ENCODE measurements around the gene STBD1.

Gene STBD1

DNA sequence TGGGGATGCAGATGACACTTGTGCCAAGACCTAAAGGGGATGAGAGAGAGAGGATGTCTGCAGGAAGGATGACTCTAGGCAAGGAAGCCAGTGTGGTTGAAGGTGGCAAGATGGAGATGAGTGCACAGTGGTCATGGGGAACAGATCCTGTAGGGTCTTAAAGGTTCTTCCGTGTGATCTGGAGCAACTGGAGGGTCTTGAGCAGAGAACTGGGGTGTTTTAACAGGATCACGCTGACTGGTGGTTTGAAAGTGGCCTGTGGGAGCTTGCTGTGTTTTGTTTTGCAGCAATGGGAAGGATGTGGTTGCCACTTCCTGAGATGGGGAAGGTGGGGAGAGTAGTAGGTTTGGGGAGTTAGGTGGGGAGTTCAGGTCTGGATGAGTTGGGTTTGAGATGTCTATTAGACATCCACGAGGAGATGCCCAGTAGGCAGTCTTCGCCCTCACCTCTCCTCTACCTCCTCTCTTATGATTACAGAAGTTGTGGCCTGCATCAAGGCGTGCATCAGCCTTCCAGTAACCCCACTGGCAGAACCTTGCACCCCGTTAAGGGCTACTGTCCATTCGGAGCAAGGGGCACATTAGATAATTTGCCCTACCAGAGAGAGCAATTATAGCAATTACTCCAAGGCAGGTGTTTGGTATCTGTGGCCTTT is 1.4 kb upstream of the STBD1 start:
- Histone ChIP-seq H3K9me3 (ENCODE audit: control insufficient read depth in 2 of 2, low read length in 2 of 2) (no peaks in the 10 kb centered on the region), H3K4me1 (ENCODE audit: control insufficient read depth, insufficient read depth, low read length) (peaks cover 20% of the 10 kb centered on the region), H3K27ac (ENCODE audit: low read length) (peak overlapping the region; percentile 77)

DNA sequence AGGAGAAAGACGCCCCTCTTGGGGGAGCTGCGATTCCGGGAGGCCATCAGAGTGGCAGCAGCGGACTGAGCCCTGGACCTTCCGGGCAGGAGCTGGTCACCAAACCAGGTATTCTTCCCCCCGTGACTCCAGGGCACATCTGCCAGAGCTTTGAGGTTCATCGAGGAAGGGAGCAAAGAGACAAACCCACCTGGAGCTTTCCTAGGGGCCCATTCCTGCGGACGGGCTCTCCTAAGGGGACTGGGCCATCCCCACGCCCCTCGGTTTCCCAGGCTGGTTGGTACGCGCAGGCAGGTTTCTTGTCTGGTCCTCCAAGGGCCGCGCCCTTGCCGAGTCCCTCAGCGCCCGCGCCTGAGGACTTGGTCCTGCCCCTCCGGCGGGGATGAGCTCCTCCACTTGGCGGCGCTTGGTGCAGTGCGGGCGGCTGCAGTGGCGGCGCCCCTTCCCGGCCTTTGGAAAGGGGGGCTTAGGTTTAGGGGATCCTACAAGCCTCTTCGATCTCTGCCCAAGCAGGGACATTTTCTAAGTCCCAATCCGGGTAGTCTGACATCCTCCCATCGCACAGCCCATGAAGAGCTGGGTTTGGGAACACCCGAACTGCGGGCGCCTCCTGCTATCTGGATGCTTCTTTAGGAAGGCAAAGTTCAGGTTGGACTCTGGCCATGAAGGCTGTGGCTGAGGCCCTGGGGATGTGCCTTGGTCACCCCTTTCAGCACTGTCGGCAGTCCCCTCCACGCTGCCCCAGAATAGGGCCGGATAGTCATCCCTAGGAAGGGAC is 538 bp downstream of the STBD1 start:
- Histone ChIP-seq H3K4me1 (ENCODE audit: control insufficient read depth, insufficient read depth, low read length) (peaks cover 23% of the 10 kb centered on the region), H3K4me3 (ENCODE audit: low read length in 2 of 2) (peak overlapping the region; percentile 84 to 91), H3K9me3 (ENCODE audit: control insufficient read depth in 2 of 2, low read length in 2 of 2) (no peaks in the 10 kb centered on the region), H3K27ac (ENCODE audit: low read length) (peak overlapping the region; percentile 77), H3K9ac (ENCODE audit: low read length in 2 of 2) (peak overlapping the region; percentile 83 to 84), H3K27me3 (ENCODE audit: control insufficient read depth in 1 of 2, insufficient read depth in 2 of 2, low read length in 2 of 2) (no peaks in the 10 kb centered on the region), H3K36me3 (ENCODE audit: control insufficient read depth in 2 of 2, insufficient read depth in 2 of 2, low read length in 2 of 2) (peaks cover 4 to 10% of the 10 kb centered on the region in 2 donors)

More for the DNA sequence above, 1.4 kb upstream of the STBD1 start:
- Histone ChIP-seq H3K36me3 (ENCODE audit: control insufficient read depth in 2 of 2, insufficient read depth in 2 of 2, low read length in 2 of 2) (peaks cover 4 to 10% of the 10 kb centered on the region in 2 donors), H3K9ac (ENCODE audit: low read length in 2 of 2) (peak overlapping the region; percentile 75 to 83), H3K4me3 (ENCODE audit: low read length in 2 of 2) (peak overlapping the region; percentile 84 to 91), H3K27me3 (ENCODE audit: control insufficient read depth in 1 of 2, insufficient read depth in 2 of 2, low read length in 2 of 2) (no peaks in the 10 kb centered on the region)

DNA sequence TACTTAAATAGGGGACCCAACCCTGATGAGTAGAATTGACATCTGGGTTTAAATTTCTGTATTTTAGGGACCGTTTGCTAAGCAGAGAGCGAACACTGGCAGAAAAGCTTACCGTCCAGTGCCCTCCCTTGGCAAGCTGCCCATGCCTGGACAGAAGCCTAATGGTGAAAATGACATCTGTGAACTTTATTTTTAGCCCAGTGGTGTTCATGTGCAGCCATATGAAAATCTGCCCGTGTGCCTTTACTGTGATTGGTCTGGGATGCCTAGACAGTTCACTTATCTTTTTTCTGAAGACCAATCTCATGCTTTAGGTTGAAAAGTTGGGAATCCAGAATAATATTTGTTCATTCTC is 1.1 kb downstream of the STBD1 start:
- peak overlapping the region; percentile 77 for H3K27ac ChIP-seq (ENCODE audit: low read length)
- H3K4me1 ChIP-seq (ENCODE audit: control insufficient read depth, insufficient read depth, low read length) = peaks cover 23% of the 10 kb centered on the region
- no peaks in the 10 kb centered on the region for H3K9me3 ChIP-seq (ENCODE audit: control insufficient read depth in 2 of 2, low read length in 2 of 2)
- no peaks in the 10 kb centered on the region for H3K27me3 ChIP-seq (ENCODE audit: control insufficient read depth in 1 of 2, insufficient read depth in 2 of 2, low read length in 2 of 2)
- H3K9ac ChIP-seq (ENCODE audit: low read length in 2 of 2) = peak overlapping the region; percentile 83 to 84
- H3K36me3 ChIP-seq (ENCODE audit: control insufficient read depth in 2 of 2, insufficient read depth in 2 of 2, low read length in 2 of 2) = peaks cover 4 to 10% of the 10 kb centered on the region in 2 donors
- H3K4me3 ChIP-seq (ENCODE audit: low read length in 2 of 2) = peak overlapping the region; percentile 84 to 91

DNA sequence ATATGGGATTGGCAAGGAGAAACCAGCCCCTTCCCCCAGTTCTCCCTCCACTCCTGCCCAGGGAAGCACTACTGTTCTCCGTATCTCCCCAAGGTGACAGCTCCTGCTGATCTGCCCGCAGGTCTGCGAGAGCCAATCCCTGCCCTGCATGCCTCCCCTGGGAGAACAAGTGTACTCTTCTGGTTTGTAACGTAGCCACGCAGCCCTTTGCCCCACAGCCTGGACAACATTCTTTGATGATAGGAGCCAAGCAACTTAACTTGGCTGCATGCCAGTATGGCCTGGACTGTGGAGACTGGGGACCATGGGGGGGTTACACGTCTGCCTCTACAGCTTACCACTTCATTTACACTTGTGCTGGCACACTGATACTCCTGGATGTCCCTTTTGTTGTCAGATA is 2.0 kb downstream of the STBD1 start:
- Histone ChIP-seq H3K27ac (ENCODE audit: low read length) (no peak overlapping the region), H3K9me3 (ENCODE audit: control insufficient read depth in 2 of 2, low read length in 2 of 2) (no peaks in the 10 kb centered on the region), H3K9ac (ENCODE audit: low read length in 2 of 2) (peak overlapping the region in 1 of 2 donors; percentile 13), H3K4me1 (ENCODE audit: control insufficient read depth, insufficient read depth, low read length) (peaks cover 23% of the 10 kb centered on the region), H3K36me3 (ENCODE audit: control insufficient read depth in 2 of 2, insufficient read depth in 2 of 2, low read length in 2 of 2) (peaks cover 4 to 10% of the 10 kb centered on the region in 2 donors), H3K4me3 (ENCODE audit: low read length in 2 of 2) (peak overlapping the region; percentile 18 to 91), H3K27me3 (ENCODE audit: control insufficient read depth in 1 of 2, insufficient read depth in 2 of 2, low read length in 2 of 2) (no peaks in the 10 kb centered on the region)

DNA sequence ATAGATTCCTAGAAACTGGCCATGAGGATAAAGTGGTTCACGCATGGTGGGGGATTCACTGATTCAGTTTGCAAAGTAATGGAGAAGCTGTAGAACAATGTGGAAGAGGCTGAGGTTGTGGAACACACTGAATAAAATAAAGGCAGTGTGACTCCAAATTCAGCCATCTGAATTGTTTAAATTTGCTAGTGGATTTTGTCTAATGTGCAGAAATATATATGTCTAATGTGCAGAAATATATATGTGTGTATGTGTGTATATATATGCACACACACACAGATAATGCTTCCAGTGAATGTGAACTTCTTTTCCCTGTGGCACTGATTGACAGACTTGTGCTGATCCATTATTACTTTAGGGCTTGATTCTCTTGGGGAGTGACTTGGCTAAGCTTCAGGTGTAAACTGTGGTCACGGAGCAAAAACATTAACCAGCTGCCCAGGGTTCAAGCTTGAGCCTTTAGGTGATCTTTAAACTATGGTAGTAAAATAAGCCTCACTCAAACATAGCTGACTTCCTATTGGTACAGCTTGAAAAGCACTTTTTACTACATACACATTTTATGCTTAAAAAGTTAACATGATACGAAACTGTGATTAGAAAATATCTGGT is 3.5 kb downstream of the STBD1 start:
- Histone ChIP-seq H3K4me1 (ENCODE audit: control insufficient read depth, insufficient read depth, low read length) (peaks cover 22% of the 10 kb centered on the region), H3K9me3 (ENCODE audit: control insufficient read depth in 2 of 2, low read length in 2 of 2) (no peaks in the 10 kb centered on the region), H3K27me3 (ENCODE audit: control insufficient read depth in 1 of 2, insufficient read depth in 2 of 2, low read length in 2 of 2) (no peaks in the 10 kb centered on the region), H3K27ac (ENCODE audit: low read length) (no peak overlapping the region), H3K4me3 (ENCODE audit: low read length in 2 of 2) (no peak overlapping the region), H3K36me3 (ENCODE audit: control insufficient read depth in 2 of 2, insufficient read depth in 2 of 2, low read length in 2 of 2) (peaks cover 4 to 10% of the 10 kb centered on the region in 2 donors), H3K9ac (ENCODE audit: low read length in 2 of 2) (no peak overlapping the region)

DNA sequence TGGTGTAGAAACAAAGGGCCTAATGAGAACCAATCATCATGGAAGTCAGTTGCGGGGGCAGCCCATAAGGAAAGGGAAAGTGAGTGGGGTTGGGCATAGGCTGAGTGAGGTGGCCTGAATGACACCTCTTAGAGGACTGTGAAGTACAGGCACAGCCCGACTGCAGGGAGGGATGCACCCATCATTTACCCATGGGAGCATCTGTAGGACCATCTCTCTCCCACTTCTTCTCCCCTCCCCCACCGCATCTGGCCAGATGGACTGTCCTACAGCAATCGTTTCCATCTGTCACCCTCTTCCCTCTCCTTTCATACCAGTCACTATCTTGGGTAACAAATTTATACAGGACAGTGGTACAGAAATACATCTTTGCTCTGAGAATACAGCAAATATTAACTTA is 4.2 kb downstream of the STBD1 start:
- H3K36me3 ChIP-seq (ENCODE audit: control insufficient read depth in 2 of 2, insufficient read depth in 2 of 2, low read length in 2 of 2) = peaks cover 4 to 10% of the 10 kb centered on the region in 2 donors
- no peak overlapping the region for H3K27ac ChIP-seq (ENCODE audit: low read length)
- H3K9me3 ChIP-seq (ENCODE audit: control insufficient read depth in 2 of 2, low read length in 2 of 2) = peaks cover 0 to 1% of the 10 kb centered on the region in 2 donors
- H3K27me3 ChIP-seq (ENCODE audit: control insufficient read depth in 1 of 2, insufficient read depth in 2 of 2, low read length in 2 of 2) = no peaks in the 10 kb centered on the region
- H3K4me1 ChIP-seq (ENCODE audit: control insufficient read depth, insufficient read depth, low read length) = peaks cover 15% of the 10 kb centered on the region
- no peak overlapping the region for H3K9ac ChIP-seq (ENCODE audit: low read length in 2 of 2)
- H3K4me3 ChIP-seq (ENCODE audit: low read length in 2 of 2) = no peak overlapping the region

DNA sequence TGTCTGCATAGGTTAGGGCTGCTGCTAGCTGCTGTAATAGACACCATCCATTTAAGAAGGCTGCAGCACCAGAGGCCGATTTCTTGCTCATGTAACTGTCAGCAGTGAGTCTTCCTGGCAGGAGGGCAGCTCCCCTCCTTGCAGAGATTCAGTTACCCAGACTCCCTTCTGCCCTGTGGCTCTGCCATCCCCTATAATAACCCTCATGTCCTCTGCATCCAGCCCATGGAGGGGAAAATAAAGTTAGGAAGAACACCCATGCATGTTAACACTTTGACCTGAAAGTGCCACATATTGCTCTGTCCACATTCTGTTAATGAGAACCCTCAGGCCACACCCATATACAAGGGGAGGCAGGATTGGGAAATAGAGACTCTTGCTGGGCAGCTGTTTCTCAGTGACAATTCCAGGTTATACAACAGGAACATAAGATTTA is 5.4 kb downstream of the STBD1 start:
- Histone ChIP-seq H3K9me3 (ENCODE audit: control insufficient read depth in 2 of 2, low read length in 2 of 2) (peaks cover 0 to 3% of the 10 kb centered on the region in 2 donors), H3K27ac (ENCODE audit: low read length) (no peak overlapping the region), H3K27me3 (ENCODE audit: control insufficient read depth in 1 of 2, insufficient read depth in 2 of 2, low read length in 2 of 2) (no peaks in the 10 kb centered on the region), H3K4me3 (ENCODE audit: low read length in 2 of 2) (no peak overlapping the region), H3K4me1 (ENCODE audit: control insufficient read depth, insufficient read depth, low read length) (peaks cover 13% of the 10 kb centered on the region), H3K36me3 (ENCODE audit: control insufficient read depth in 2 of 2, insufficient read depth in 2 of 2, low read length in 2 of 2) (peaks cover 4 to 10% of the 10 kb centered on the region in 2 donors), H3K9ac (ENCODE audit: low read length in 2 of 2) (no peak overlapping the region)

DNA sequence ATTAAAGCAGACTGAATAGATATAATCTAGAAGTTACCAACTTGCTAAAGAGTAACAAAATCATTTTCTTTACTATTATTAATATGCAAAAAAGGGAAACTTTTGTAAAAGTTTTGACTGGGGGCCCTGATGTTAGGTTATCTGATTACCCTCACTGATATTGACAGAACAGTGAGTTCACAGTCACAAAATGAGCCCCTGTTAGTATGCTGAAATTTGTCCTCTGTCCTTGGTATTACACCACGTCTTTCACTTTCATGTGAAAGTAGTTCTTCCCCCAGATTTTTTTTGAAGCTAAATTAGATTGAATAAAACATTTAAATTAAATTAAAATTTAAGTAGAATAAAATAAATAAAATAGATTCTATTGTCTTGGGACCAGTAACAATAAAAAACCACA is 5.9 kb downstream of the STBD1 start:
- Histone ChIP-seq H3K9ac (ENCODE audit: low read length in 2 of 2) (no peak overlapping the region), H3K4me3 (ENCODE audit: low read length in 2 of 2) (no peak overlapping the region), H3K27me3 (ENCODE audit: control insufficient read depth in 1 of 2, insufficient read depth in 2 of 2, low read length in 2 of 2) (no peaks in the 10 kb centered on the region), H3K36me3 (ENCODE audit: control insufficient read depth in 2 of 2, insufficient read depth in 2 of 2, low read length in 2 of 2) (peaks cover 4 to 10% of the 10 kb centered on the region in 2 donors), H3K27ac (ENCODE audit: low read length) (no peak overlapping the region), H3K4me1 (ENCODE audit: control insufficient read depth, insufficient read depth, low read length) (peaks cover 13% of the 10 kb centered on the region), H3K9me3 (ENCODE audit: control insufficient read depth in 2 of 2, low read length in 2 of 2) (peaks cover 0 to 3% of the 10 kb centered on the region in 2 donors)

DNA sequence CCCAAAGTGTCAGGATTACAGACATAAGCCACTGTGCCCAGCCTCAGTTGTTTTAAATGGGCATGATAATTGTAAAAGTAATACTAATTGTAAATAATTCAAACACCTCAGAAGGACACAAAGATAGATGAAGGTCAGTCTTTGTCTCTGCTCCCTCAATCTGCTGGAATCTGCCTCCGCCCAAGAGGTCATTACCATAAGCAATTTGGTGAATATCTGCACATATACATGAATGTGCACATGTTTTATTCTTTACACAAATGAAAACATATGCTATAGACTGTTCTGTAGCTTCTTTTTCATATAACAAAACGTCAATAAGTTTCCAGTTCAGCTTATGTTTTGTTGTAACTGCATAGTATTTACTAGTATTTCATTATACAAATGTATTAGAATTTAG is 7.0 kb downstream of the STBD1 start:
- peaks cover 6% of the 10 kb centered on the region for H3K4me1 ChIP-seq (ENCODE audit: control insufficient read depth, insufficient read depth, low read length)

DNA sequence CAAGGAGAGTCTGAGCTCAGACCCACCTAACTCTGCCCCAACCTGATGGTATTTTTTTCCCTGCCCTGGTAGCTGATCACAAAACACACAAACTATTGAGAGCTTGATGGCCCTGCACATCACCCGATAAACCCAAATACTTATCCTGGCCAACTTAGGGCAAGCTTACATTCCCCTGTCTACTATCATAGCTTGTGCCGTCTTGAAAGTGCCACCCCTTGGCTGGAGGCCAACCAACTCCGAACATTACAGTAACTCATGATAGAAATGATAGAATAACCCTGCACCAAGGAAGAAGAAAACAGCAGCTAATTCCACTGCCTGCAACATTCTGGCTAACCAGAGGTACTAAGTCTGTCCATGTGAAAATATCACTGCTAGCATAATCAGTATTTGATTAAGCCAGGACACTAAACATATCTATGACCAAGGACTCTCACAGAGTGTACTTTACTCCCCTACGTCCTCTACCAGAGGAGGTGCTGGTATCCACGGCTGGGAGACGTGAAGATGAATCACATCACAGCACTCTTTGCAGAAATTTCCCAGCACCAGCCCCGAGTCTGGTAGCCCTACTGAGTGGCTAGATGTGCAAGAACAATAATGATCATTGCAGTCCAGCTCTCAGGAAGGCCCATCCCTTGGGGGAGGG is 8.9 kb downstream of the STBD1 start:
- Histone ChIP-seq H3K27me3 (ENCODE audit: control insufficient read depth in 1 of 2, insufficient read depth in 2 of 2, low read length in 2 of 2) (no peaks in the 10 kb centered on the region), H3K36me3 (ENCODE audit: control insufficient read depth in 2 of 2, insufficient read depth in 2 of 2, low read length in 2 of 2) (no peaks in the 10 kb centered on the region), H3K4me3 (ENCODE audit: low read length in 2 of 2) (no peak overlapping the region), H3K9ac (ENCODE audit: low read length in 2 of 2) (no peak overlapping the region), H3K4me1 (ENCODE audit: control insufficient read depth, insufficient read depth, low read length) (peaks cover 3% of the 10 kb centered on the region), H3K27ac (ENCODE audit: low read length) (no peak overlapping the region), H3K9me3 (ENCODE audit: control insufficient read depth in 2 of 2, low read length in 2 of 2) (peaks cover 0 to 3% of the 10 kb centered on the region in 2 donors)

More for the DNA sequence above, 7.0 kb downstream of the STBD1 start:
- H3K27ac ChIP-seq (ENCODE audit: low read length) = no peak overlapping the region
- H3K4me3 ChIP-seq (ENCODE audit: low read length in 2 of 2) = no peak overlapping the region
- H3K27me3 ChIP-seq (ENCODE audit: control insufficient read depth in 1 of 2, insufficient read depth in 2 of 2, low read length in 2 of 2) = no peaks in the 10 kb centered on the region
- no peak overlapping the region for H3K9ac ChIP-seq (ENCODE audit: low read length in 2 of 2)
- peaks cover 0 to 3% of the 10 kb centered on the region in 2 donors for H3K9me3 ChIP-seq (ENCODE audit: control insufficient read depth in 2 of 2, low read length in 2 of 2)
- peaks cover 4 to 10% of the 10 kb centered on the region in 2 donors for H3K36me3 ChIP-seq (ENCODE audit: control insufficient read depth in 2 of 2, insufficient read depth in 2 of 2, low read length in 2 of 2)
